EL (cell line): ENCODE results near the gene GOLGA3.
"Not testable (repeated sequence)": the region's sequence is repeated elsewhere in the genome, so short reads cannot be mapped to it uniquely, and the experiment has no call there.

Experiments
- DNase-seq: peaks from one replicate; pipeline ENCODE4 v3.0.0-alpha.2; 2016

Gene GOLGA3

GRCh38 chr12:132828706-132829534 lies at the start of gene GOLGA3:
GOLGA3 (minus strand) TSS chr12:132828869; CDS start chr12:132822128, 6,741 bp downstream.
- DNase-seq: peak; percentile 91

GRCh38 chr12:132874620-132875019 lies 46.0 kb upstream of the GOLGA3 start:
- DNase-seq: not testable (repeated sequence)

- DNase-seq: no peak
Measured at GRCh38 chr12:132874175-132874574, 45.5 kb upstream of the GOLGA3 start.

- no peak for DNase-seq
Measured at GRCh38 chr12:132873724-132874123, 45.1 kb upstream of the GOLGA3 start.

- DNase-seq: no peak
Measured at GRCh38 chr12:132872975-132873421, 44.3 kb upstream of the GOLGA3 start.

GRCh38 chr12:132872073-132872855 lies 43.6 kb upstream of the GOLGA3 start:
- DNase-seq: no peak

- no peak for DNase-seq
Measured at GRCh38 chr12:132869551-132869950, 40.9 kb upstream of the GOLGA3 start.

- peak; percentile 55 for DNase-seq
Measured at GRCh38 chr12:132866251-132866828, 37.7 kb upstream of the GOLGA3 start.

- no peak for DNase-seq
Measured at GRCh38 chr12:132861558-132861957, 32.9 kb upstream of the GOLGA3 start.

- no peak for DNase-seq
Measured at GRCh38 chr12:132858718-132859266, 30.1 kb upstream of the GOLGA3 start.

GRCh38 chr12:132857019-132857418 lies 28.4 kb upstream of the GOLGA3 start:
- DNase-seq: not testable (repeated sequence)

- no peak for DNase-seq
Measured at GRCh38 chr12:132856581-132856980, 27.9 kb upstream of the GOLGA3 start.

GRCh38 chr12:132855211-132855610 lies 26.5 kb upstream of the GOLGA3 start:
- DNase-seq: not testable (repeated sequence)

GRCh38 chr12:132853285-132854092 lies 24.8 kb upstream of the GOLGA3 start:
- no peak for DNase-seq

GRCh38 chr12:132852496-132852895 lies 23.8 kb upstream of the GOLGA3 start:
- no peak for DNase-seq

GRCh38 chr12:132851465-132851864 lies 22.8 kb upstream of the GOLGA3 start:
- no peak for DNase-seq

GRCh38 chr12:132850291-132850690 lies 21.6 kb upstream of the GOLGA3 start:
- DNase-seq: no peak

- DNase-seq: no peak
Measured at GRCh38 chr12:132848521-132848920, 19.9 kb upstream of the GOLGA3 start.

GRCh38 chr12:132847363-132848356 lies 19.0 kb upstream of the GOLGA3 start:
- DNase-seq: no peak

GRCh38 chr12:132844681-132845080 lies 16.0 kb upstream of the GOLGA3 start:
- not testable (repeated sequence) for DNase-seq
